Brain microvascular endothelial cell (primary cell): ENCODE data around the gene HAX1.

Experiments used
- DNase-seq: peaks from one replicate; pipeline ENCODE4 v3.0.0-alpha.2; 2020
- H3K27ac ChIP-seq: fragments of 250-450 bp; sonication (Bioruptor Pico); 2 replicates; pipeline ENCODE4 v1.5.1; 2020; ENCODE audit warnings: mild to moderate bottlenecking, moderate library complexity
- H3K27me3 ChIP-seq: fragments of 250-450 bp; sonication (Bioruptor Pico); replicated peaks from 2 replicates; pipeline ENCODE4 v1.5.1; 2020; ENCODE audit warnings: mild to moderate bottlenecking
- H3K36me3 ChIP-seq: fragments of 250-450 bp; sonication (Bioruptor Pico); replicated peaks from 2 replicates; pipeline ENCODE4 v1.5.1; 2020; ENCODE audit warnings: mild to moderate bottlenecking
- H3K4me3 ChIP-seq: 2 replicates; pipeline ENCODE4 v1.5.1; 2011; ENCODE audit warnings: low read depth, mild to moderate bottlenecking, control low read depth, low read length, moderate library complexity
- CTCF ChIP-seq: IDR thresholded peaks from 2 replicates; pipeline ENCODE4 v1.5.1; 2011; ENCODE audit warnings: low read depth, mild to moderate bottlenecking, moderate library complexity, low read length, control low read depth, inconsistent platforms; ENCODE audit errors: missing control alignments
- in situ Hi-C: cut with HindIII; loops from 2 replicates; pipeline ENCODE4 v1.10.0; 2017; ENCODE audit warnings: low sequenced_read_pairs, low pct_ligation_motif_present

HAX1 gene

GRCh38 chr1:154236855-154237254 is 35.6 kb upstream of the HAX1 start:
- H3K27me3 ChIP-seq = no peaks in the 10 kb centered on the region
- no peak overlapping the region for H3K27ac ChIP-seq
- DNase-seq = no peak
- H3K4me3 ChIP-seq = no peak overlapping the region
- in situ Hi-C loops = loop anchor here (25.0 kb wide), 1 partner anchor 100 kb away; the partner anchor contains the start of gene ATP8B2
- no peak for TF ChIP-seq CTCF
- H3K36me3 ChIP-seq = peaks cover 74% of the 10 kb centered on the region

- H3K27ac ChIP-seq = no peak overlapping the region
- H3K36me3 ChIP-seq = peaks cover 76% of the 10 kb centered on the region
- TF ChIP-seq CTCF = no peak
- in situ Hi-C loops = loop anchor here (25.0 kb wide), 1 partner anchor 100 kb away; the partner anchor contains the start of gene ATP8B2
- H3K27me3 ChIP-seq = no peaks in the 10 kb centered on the region
- H3K4me3 ChIP-seq = no peak overlapping the region
- DNase-seq = no peak
Observed at GRCh38 chr1:154237435-154237834, 35.0 kb upstream of the HAX1 start.

GRCh38 chr1:154237880-154238506 is 34.4 kb upstream of the HAX1 start:
- no peak overlapping the region for H3K27ac ChIP-seq
- no peak overlapping the region for H3K4me3 ChIP-seq
- TF ChIP-seq CTCF = no peak
- in situ Hi-C loops = loop anchor here (25.0 kb wide), 1 partner anchor 99 kb away; the partner anchor contains the start of gene ATP8B2
- no peaks in the 10 kb centered on the region for H3K27me3 ChIP-seq
- DNase-seq = no peak
- peaks cover 75% of the 10 kb centered on the region for H3K36me3 ChIP-seq

- no peak for DNase-seq
- no peak overlapping the region for H3K4me3 ChIP-seq
- TF ChIP-seq CTCF = no peak
- peaks cover 74% of the 10 kb centered on the region for H3K36me3 ChIP-seq
- no peaks in the 10 kb centered on the region for H3K27me3 ChIP-seq
- no peak overlapping the region for H3K27ac ChIP-seq
- in situ Hi-C loops = loop anchor here (25.0 kb wide), 1 partner anchor 98 kb away; the partner anchor contains the start of gene ATP8B2
Observed at GRCh38 chr1:154239491-154239890, 32.9 kb upstream of the HAX1 start.

- Histone ChIP-seq H3K27me3 (no peaks in the 10 kb centered on the region), H3K36me3 (peaks cover 74% of the 10 kb centered on the region), H3K4me3 (no peak overlapping the region), H3K27ac (no peak overlapping the region)
- no peak for TF ChIP-seq CTCF
- no peak for DNase-seq
- in situ Hi-C loops = loop anchor here (25.0 kb wide), 1 partner anchor 97 kb away; the partner anchor contains the start of gene ATP8B2
Observed at GRCh38 chr1:154240294-154240833, 32.1 kb upstream of the HAX1 start.
